ENCODE measurements around the gene CDK13.
A peak's percentile ranks its signal among the peaks of the same experiment; 100 is the strongest.

Gene CDK13

GRCh38 chr7:40009301-40009700 is 59.2 kb downstream of the CDK13 start:
- ATAC-seq, result no peak
- TF ChIP-seq PPARA (CRISPR knock-in tag; IDR thresholded peaks at IDR 0.05; ENCODE audit: borderline replicate concordance), result no peak
- TF ChIP-seq ZC3H10 (CRISPR knock-in tag; IDR thresholded peaks at IDR 0.05), result no peak
- TF ChIP-seq CSRNP3 (CRISPR knock-in tag; IDR thresholded peaks at IDR 0.05), result no peak
- no peak for TF ChIP-seq ZNF8 (CRISPR knock-in tag; IDR thresholded peaks at IDR 0.05)
- no peak for TF ChIP-seq ARNTL (CRISPR knock-in tag; IDR thresholded peaks at IDR 0.05; ENCODE audit: borderline replicate concordance, low read depth)
- TF ChIP-seq TSHZ2 (CRISPR knock-in tag; IDR thresholded peaks at IDR 0.05), result no peak
- no peak for TF ChIP-seq POU6F1 (CRISPR knock-in tag; IDR thresholded peaks at IDR 0.05; ENCODE audit: borderline replicate concordance, low read depth)
- TF ChIP-seq OSR1 (CRISPR knock-in tag; IDR thresholded peaks at IDR 0.05), result no peak
- no peak for TF ChIP-seq ZFP30 (CRISPR knock-in tag; IDR thresholded peaks at IDR 0.05)
- no peak for TF ChIP-seq BACH2 (CRISPR knock-in tag; IDR thresholded peaks at IDR 0.05; ENCODE audit: borderline replicate concordance)
- no peak for TF ChIP-seq GLIS3 (CRISPR knock-in tag; IDR thresholded peaks at IDR 0.05)
- TF ChIP-seq RARB (CRISPR knock-in tag; IDR thresholded peaks at IDR 0.05), result no peak

GRCh38 chr7:40014376-40014775 is 64.3 kb downstream of the CDK13 start:
- TF ChIP-seq ZC3H10 (CRISPR knock-in tag; IDR thresholded peaks at IDR 0.05), result no peak
- ATAC-seq, result no peak

GRCh38 chr7:40015790-40016296 is 65.8 kb downstream of the CDK13 start:
- ATAC-seq, result peak; percentile 79
- TF ChIP-seq CSRNP3 (CRISPR knock-in tag; IDR thresholded peaks at IDR 0.05) (no peak), GLIS3 (CRISPR knock-in tag; IDR thresholded peaks at IDR 0.05) (no peak), ESRRG (CRISPR knock-in tag; IDR thresholded peaks at IDR 0.05) (no peak), ARNTL (CRISPR knock-in tag; IDR thresholded peaks at IDR 0.05; ENCODE audit: borderline replicate concordance, low read depth) (no peak), OSR1 (CRISPR knock-in tag; IDR thresholded peaks at IDR 0.05) (no peak), PPARA (CRISPR knock-in tag; IDR thresholded peaks at IDR 0.05; ENCODE audit: borderline replicate concordance) (no peak), ZFP30 (CRISPR knock-in tag; IDR thresholded peaks at IDR 0.05) (no peak), PATZ1 (CRISPR knock-in tag; IDR thresholded peaks at IDR 0.05; ENCODE audit: borderline replicate concordance) (no peak), BACH2 (CRISPR knock-in tag; IDR thresholded peaks at IDR 0.05; ENCODE audit: borderline replicate concordance) (no peak), ZNF565 (CRISPR knock-in tag; conservative IDR thresholded peaks at IDR 0.05; ENCODE audit: low read depth) (no peak), ZNF70 (CRISPR knock-in tag; IDR thresholded peaks at IDR 0.05) (no peak), SNAI2 (CRISPR knock-in tag; IDR thresholded peaks at IDR 0.05) (no peak), TCF4 (CRISPR knock-in tag; IDR thresholded peaks at IDR 0.05; ENCODE audit: borderline replicate concordance) (no peak)

- no peak for ATAC-seq
- TF ChIP-seq ZNF565 (CRISPR knock-in tag; conservative IDR thresholded peaks at IDR 0.05; ENCODE audit: low read depth), result no peak
- no peak for TF ChIP-seq ESRRG (CRISPR knock-in tag; IDR thresholded peaks at IDR 0.05)
- no peak for TF ChIP-seq OSR1 (CRISPR knock-in tag; IDR thresholded peaks at IDR 0.05)
- TF ChIP-seq CREB5 (CRISPR knock-in tag; IDR thresholded peaks at IDR 0.05; ENCODE audit: low read depth), result no peak
- TF ChIP-seq CSRNP3 (CRISPR knock-in tag; IDR thresholded peaks at IDR 0.05), result no peak
- no peak for TF ChIP-seq ZNF70 (CRISPR knock-in tag; IDR thresholded peaks at IDR 0.05)
- no peak for TF ChIP-seq ZC3H10 (CRISPR knock-in tag; IDR thresholded peaks at IDR 0.05)
- TF ChIP-seq ZNF8 (CRISPR knock-in tag; IDR thresholded peaks at IDR 0.05), result no peak
These were observed 69.5 kb downstream of the CDK13 start for GRCh38 chr7:40019558-40019957.
